ENCODE measurements around the gene MLPH.

DNA sequence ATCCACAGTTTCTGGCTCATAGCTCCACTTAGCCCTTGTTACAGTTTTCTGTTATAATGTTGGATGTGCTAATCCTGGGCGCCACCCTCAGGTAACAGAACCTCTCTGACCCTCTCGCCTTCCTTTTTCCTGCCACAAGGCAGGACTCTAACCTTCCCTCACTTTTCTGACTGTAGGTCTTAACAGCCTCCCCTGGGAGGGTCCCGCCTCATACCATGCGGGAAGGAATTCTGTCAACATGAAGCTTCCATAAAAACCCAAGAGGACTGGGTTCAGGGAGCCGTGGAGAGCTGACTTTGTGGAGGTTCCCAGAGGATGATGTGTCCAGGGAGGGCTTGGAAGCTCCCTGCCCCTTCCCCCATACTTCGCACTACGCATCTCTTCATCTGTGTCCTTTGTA, 115.4 kb downstream of the MLPH start:
- TF ChIP-seq ZNF749 (CRISPR knock-in tag; IDR thresholded peaks at IDR 0.05; ENCODE audit: borderline replicate concordance) (no peak), ZHX1 (CRISPR knock-in tag; IDR thresholded peaks at IDR 0.05; ENCODE audit: low read depth) (no peak), REL (CRISPR knock-in tag; conservative IDR thresholded peaks at IDR 0.05) (no peak), FOSL2 (CRISPR knock-in tag; IDR thresholded peaks at IDR 0.05) (no peak), MAZ (IDR thresholded peaks at IDR 0.05; ENCODE audit: borderline replicate concordance, low read depth, low read length) (no peak), MAZ (CRISPR knock-in tag; IDR thresholded peaks at IDR 0.05; ENCODE audit: low read depth) (no peak), MXI1 (IDR thresholded peaks at IDR 0.05; ENCODE audit: borderline replicate concordance, low read depth, low read length) (no peak), SRSF1 (optimal IDR thresholded peaks at IDR 0.05; ENCODE audit: low read depth, low read length) (no peak), CTCF (CRISPR knock-in tag; IDR thresholded peaks at IDR 0.05) (peak; percentile 49), GLMP (CRISPR knock-in tag; IDR thresholded peaks at IDR 0.05; ENCODE audit: borderline replicate concordance) (no peak), MAFK (conservative IDR thresholded peaks at IDR 0.05 in 1 of 2, IDR thresholded peaks at IDR 0.05 in 1 of 2; ENCODE audit: low read length in 2 of 2) (no peak)
